Astrocyte of the cerebellum (primary cell): Measurements from ENCODE around the gene DELE1.
A peak's percentile ranks its signal among the peaks of the same experiment; 100 is the strongest.

Experiments used
- DNase-seq: peaks from one replicate; pipeline ENCODE4 v3.0.0-alpha.2; 2011; ENCODE audit warnings: low read depth
- H3K4me3 ChIP-seq: 2 replicates; pipeline ENCODE4 v1.5.1; 2011; ENCODE audit warnings: mild to moderate bottlenecking, low read depth, low read length, moderate library complexity
- CTCF ChIP-seq: IDR thresholded peaks from 2 replicates; pipeline ENCODE4 v1.5.1; 2012; ENCODE audit warnings: low read length, low read depth, moderate library complexity, mild to moderate bottlenecking; ENCODE audit errors: missing control alignments
- in situ Hi-C: cut with HindIII; loops from 2 replicates; pipeline ENCODE4 v1.10.0; 2017; ENCODE audit warnings: low sequenced_read_pairs

DELE1 gene

GRCh38 chr5:141906517-141906916 is 17.2 kb upstream of the DELE1 start:
- no peak for TF ChIP-seq CTCF
- no peak overlapping the region for H3K4me3 ChIP-seq
- DNase-seq, result no peak
- in situ Hi-C loops, result no loop called here

- no peak for DNase-seq
- TF ChIP-seq CTCF, result no peak
- in situ Hi-C loops, result no loop called here
These were observed 16.7 kb upstream of the DELE1 start for GRCh38 chr5:141906972-141907371.

GRCh38 chr5:141908796-141909195 is 14.9 kb upstream of the DELE1 start:
- no peak overlapping the region for H3K4me3 ChIP-seq
- in situ Hi-C loops, result no loop called here
- no peak for DNase-seq
- TF ChIP-seq CTCF, result no peak

More at GRCh38 chr5:141906972-141907371, 16.7 kb upstream of the DELE1 start:
- no peak overlapping the region for H3K4me3 ChIP-seq

- DNase-seq, result no peak
- in situ Hi-C loops, result no loop called here
- no peak overlapping the region for H3K4me3 ChIP-seq
- TF ChIP-seq CTCF, result no peak
These were observed 14.5 kb upstream of the DELE1 start for GRCh38 chr5:141909212-141909611.

GRCh38 chr5:141910271-141910673 is 13.4 kb upstream of the DELE1 start:
- DNase-seq, result no peak
- no peak overlapping the region for H3K4me3 ChIP-seq
- in situ Hi-C loops, result loop anchor here (5.0 kb wide), 1 partner anchor 88 kb away; no protein-coding TSS in a partner anchor
- TF ChIP-seq CTCF, result no peak

- in situ Hi-C loops, result loop anchor here (5.0 kb wide), 1 partner anchor 91 kb away; no protein-coding TSS in a partner anchor
These were observed 10.0 kb upstream of the DELE1 start for GRCh38 chr5:141913560-141914198.

More at GRCh38 chr5:141913560-141914198, 10.0 kb upstream of the DELE1 start:
- DNase-seq, result no peak
- peak overlapping the region; percentile 31 for H3K4me3 ChIP-seq
- TF ChIP-seq CTCF, result no peak
